K562 (cell line): Measurements from ENCODE around the gene C7. TPM values are rescaled to one million over a fixed set of nuclear protein-coding genes. Genes with fewer than 3 reads are reported as not detected.

Source experiments
- ATAC-seq: fragments of 200-7000 bp; cut with Tn5 transposase; 3 replicates; pipeline ENCODE4 v1.9.1; 2020; ENCODE audit warnings: moderate library complexity
- BruUV-seq: library from RNA; stranded (reverse); fragments of 400-500 nt; replicated peaks from 2 replicates; lab custom pipeline; 2021; lab: Mats Ljungman, UMichigan
- CTCF ChIA-PET: fragments of 300-600 bp; formaldehyde crosslinking; extraction: SDS; loops from one replicate; lab custom pipeline; 2021; ENCODE audit warnings: low intra/inter-chr PET ratio; lab: Yijun Ruan, JAX
- POLR2A ChIA-PET: fragments of 300-600, 350-650 bp; sonication (Branson Sonifier 250); formaldehyde crosslinking; extraction: SDS; loops from one replicate; lab custom pipeline; 2021; ENCODE audit warnings: antibody characterized with exemption, inconsistent platforms; lab: Yijun Ruan, JAX
- DNase-seq, 4 experiments: peaks; one replicate each; pipeline versions ENCODE4 v3.0.0 to v3.0.0-alpha.2; 2011 to 2018; ENCODE audit warnings: low spot score in 3 of 4, mixed read lengths in 3 of 4; ENCODE audit errors: extremely low read depth in 1 of 4
- FAIRE-seq: peaks from 2 replicates; lab custom pipeline; 2011; peaks lifted over from hg19 to GRCh38; lab: Jason Lieb, UNC
- H2AFZ ChIP-seq: 2 replicates; pipeline ENCODE4 v1.6.0; 2011; ENCODE audit warnings: low read depth, low read length, control low read depth, inconsistent platforms
- H3K27ac ChIP-seq: fragments of 200-600 bp; 3 replicates; pipeline ENCODE4 v1.8.0; 2011; ENCODE audit warnings: low read depth, mild to moderate bottlenecking, control low read depth, inconsistent platforms, low read length, moderate library complexity, mixed read lengths; ENCODE audit errors: extremely low read depth
- H3K27me3 ChIP-seq, 2 experiments: fragments of 300-600 bp in 1 of 2; 2 replicates in 1 of 2; 3 replicates in 1 of 2; pipeline versions ENCODE4 v1.6.0 to v1.8.0; 2011; ENCODE audit warnings: inconsistent platforms in 2 of 2, low read length in 2 of 2, mild to moderate bottlenecking in 1 of 2, mixed read lengths in 1 of 2, moderate library complexity in 1 of 2; ENCODE audit not compliant: control insufficient read depth in 2 of 2, insufficient read depth in 2 of 2
- H3K36me3 ChIP-seq: fragments of 300-600 bp; 3 replicates; pipeline ENCODE4 v1.8.0; 2011; ENCODE audit warnings: mild to moderate bottlenecking, low read length, inconsistent platforms; ENCODE audit not compliant: control insufficient read depth, insufficient read depth
- H3K4me1 ChIP-seq, 2 experiments: fragments of 200-600 bp in 1 of 2; replicated peaks in 1 of 2; 2 replicates in 1 of 2; 3 replicates in 1 of 2; pipeline versions ENCODE4 v1.5.1 to v1.8.0; 2011; ENCODE audit warnings: inconsistent platforms in 2 of 2, low read length in 2 of 2, mild to moderate bottlenecking in 1 of 2, mixed read lengths in 1 of 2, moderate library complexity in 1 of 2; ENCODE audit not compliant: control insufficient read depth in 2 of 2, insufficient read depth in 2 of 2
- H3K4me2 ChIP-seq: 2 replicates; pipeline ENCODE4 v1.6.1; 2011; ENCODE audit warnings: low read length, control low read depth, inconsistent platforms, mixed read lengths; ENCODE audit not compliant: insufficient read depth
- H3K4me3 ChIP-seq: fragments of 200-600 bp; sonication (generic), shearing (Covaris generic); 2 replicates; pipeline ENCODE4 v1.5.1; 2016; ENCODE audit warnings: control low read depth, inconsistent platforms
- H3K79me2 ChIP-seq: fragments of 200-600 bp; 3 replicates; pipeline ENCODE4 v1.8.0; 2011; ENCODE audit warnings: low read length, inconsistent platforms; ENCODE audit not compliant: control insufficient read depth, insufficient read depth
- H3K9ac ChIP-seq, 2 experiments: 2 replicates each; pipeline versions ENCODE4 v1.6.0 to v1.6.1; 2011; ENCODE audit warnings: low read depth in 2 of 2, low read length in 2 of 2, control low read depth in 1 of 2, inconsistent platforms in 1 of 2, mild to moderate bottlenecking in 1 of 2, mixed read lengths in 1 of 2; ENCODE audit not compliant: insufficient read depth in 1 of 2
- H3K9me1 ChIP-seq: one replicate; pipeline ENCODE4 v1.6.0; 2011; ENCODE audit warnings: inconsistent platforms, mild to moderate bottlenecking, low read length, moderate library complexity; ENCODE audit not compliant: control insufficient read depth, insufficient read depth
- H3K9me3 ChIP-seq: replicated peaks from 2 replicates; pipeline ENCODE4 v1.5.1; 2011; ENCODE audit warnings: low read depth, low read length, inconsistent platforms; ENCODE audit not compliant: control insufficient read depth, insufficient read depth
- H4K20me1 ChIP-seq: replicated peaks from 2 replicates; pipeline ENCODE4 v1.6.1; 2011; ENCODE audit warnings: low read length, inconsistent platforms, mixed read lengths; ENCODE audit not compliant: control insufficient read depth, insufficient read depth
- HMG20B ChIP-seq: fragments of 250-450 bp; sonication (Bioruptor Pico); IDR thresholded peaks from 2 replicates; pipeline ENCODE4 v1.5.0; 2021; ENCODE audit warnings: mild to moderate bottlenecking
- HNRNPH1 ChIP-seq: fragments of 200-400 bp; formaldehyde crosslinking; optimal IDR thresholded peaks from 2 replicates; pipeline ENCODE3; 2017; ENCODE audit warnings: low read depth, mild to moderate bottlenecking, low read length, moderate library complexity
- KDM4B ChIP-seq, 2 experiments: fragments of 450-650 bp in 1 of 2; sonication (generic) in 1 of 2; IDR thresholded peaks; 2 replicates each; pipeline ENCODE4 v1.6.1; 2016 to 2017; ENCODE audit warnings: borderline replicate concordance in 2 of 2, antibody characterized with exemption in 1 of 2, low read depth in 1 of 2, mild to moderate bottlenecking in 1 of 2
- MAFF ChIP-seq: IDR thresholded peaks from 2 replicates; pipeline ENCODE4 v1.6.1; 2012; ENCODE audit warnings: low read length, improper control_type of control experiment
- NELFE ChIP-seq: IDR thresholded peaks from 2 replicates; pipeline ENCODE4 v1.6.1; 2011; ENCODE audit warnings: mild to moderate bottlenecking; ENCODE audit not compliant: insufficient read depth, insufficient read length
- NFRKB ChIP-seq: fragments of 450-650 bp; IDR thresholded peaks from 2 replicates; pipeline ENCODE4 v1.6.1; 2016; ENCODE audit warnings: low read depth
- POU5F1 ChIP-seq: fragments of 150-350 bp; IDR thresholded peaks from 2 replicates; pipeline ENCODE4 v1.6.1; 2014; ENCODE audit warnings: borderline replicate concordance, low read length, low read depth, mild to moderate bottlenecking; ENCODE audit not compliant: partially characterized antibody
- RFX5 ChIP-seq: IDR thresholded peaks from 2 replicates; pipeline ENCODE4 v1.6.1; 2011; ENCODE audit warnings: low read depth, mild to moderate bottlenecking, improper control_type of control experiment, low read length
- STAT6 ChIP-seq: sonication (generic); formaldehyde crosslinking; IDR thresholded peaks from 2 replicates; pipeline ENCODE4 v1.8.1; 2023; ENCODE audit warnings: mild to moderate bottlenecking, missing genetic modification reagents
- ZEB2 ChIP-seq: fragments of 450-650 bp; IDR thresholded peaks from 2 replicates; pipeline ENCODE4 v1.6.1; 2016
- ZHX1 ChIP-seq: fragments of 150-350 bp; conservative IDR thresholded peaks from 2 replicates; pipeline ENCODE4 v1.6.1; 2014; ENCODE audit warnings: low read length
- ZNF639 ChIP-seq, 2 experiments: fragments of 200-800 bp in 1 of 2; sonication (Bioruptor generic) in 1 of 2; sonication (generic) in 1 of 2; formaldehyde crosslinking in 1 of 2; IDR thresholded peaks in 1 of 2; conservative IDR thresholded peaks in 1 of 2; 2 replicates each; pipeline versions ENCODE4 v1.5.0 to v1.6.1; 2016 to 2020; ENCODE audit warnings: missing compliant biosample characterization in 1 of 2, missing genetic modification characterization in 1 of 2, missing genetic modification reagents in 1 of 2
- WGBS: fragments of 100-300 bp; shearing (Covaris generic); methylation state at CpG from one replicate; pipeline ENCODE4 v1.1.6; 2016; ENCODE audit warnings: low coverage, mixed read lengths; ENCODE audit not compliant: insufficient coverage; ENCODE audit errors: missing lambda C conversion rate; 5-methylcytosine and 5-hydroxymethylcytosine counted together
- in situ Hi-C: fragments of 300-500 bp; cut with MboI; formaldehyde crosslinking; loops from 4 replicates; pipeline ENCODE4 v1.15.0; 2018; ENCODE audit warnings: inconsistent platforms, mixed read lengths
- intact Hi-C: fragments of 100-400 bp; cut with micrococcal nuclease; formaldehyde crosslinking; loops from 2 replicates; pipeline ENCODE4 v1.14.2; 2022
- polyA plus RNA-seq, 8 experiments: library from polyadenylated mRNA; depleted of rRNA in 4 of 8; stranded (reverse) in 5 of 8; unstranded in 3 of 8; fragments of >200 nt; fragmentation: Nextera tagmentation in 2 of 8; fragmentation: Illumina TruSeq in 1 of 8; extraction: Ambion mirVana in 2 of 8; extraction: Trizol in 1 of 8; gene quantifications; 2 replicates each; pipeline versions ENCODE4 v1.2.1 to v1.2.3, GENCODE V29; 2011 to 2014; ENCODE audit warnings: inconsistent platforms in 1 of 8, missing spikeins in 1 of 8
- total RNA-seq, 7 experiments: library from RNA; depleted of rRNA in 6 of 7; stranded (reverse); fragments of >200 nt in 6 of 7; fragmentation: Illumina TruSeq in 2 of 7; extraction: Trizol in 2 of 7; gene quantifications; 2 replicates each; pipeline versions ENCODE4 v1.2.1 to v1.2.3, GENCODE V29; 2011 to 2021; ENCODE audit warnings: low replicate concordance in 1 of 7

Gene C7
- total and polyA plus RNA-seq, 9 of the 15 experiments (the other 6 are each of a cell fraction or from before 2014, with no cell fraction given) = 0.82 TPM; not detected in 8

- no TSS peak for BruUV-seq
- POLR2A ChIA-PET = interaction anchor here (1.2 to 1.3 kb wide), 2 partner anchors 9 to 91 kb away, joined by 3 read pairs; no protein-coding TSS in a partner anchor
- intact Hi-C loops = loop anchor here (1.0 to 10.0 kb wide), 3 partner anchors 218 to 938 kb away; no protein-coding TSS in a partner anchor
- in situ Hi-C loops = no loop called here
- Histone ChIP-seq H3K79me2 (no peaks in the 10 kb centered on the region), H3K9me3 (no peaks in the 10 kb centered on the region), H3K9me1 (no peaks in the 10 kb centered on the region), H2AFZ (no peak overlapping the region), H3K4me3 (no peak overlapping the region), H3K9ac (no peak overlapping the region), H3K4me1 (no peaks in the 10 kb centered on the region), H3K36me3 (no peaks in the 10 kb centered on the region), H3K27me3 (no peaks in the 10 kb centered on the region), H3K4me2 (no peak overlapping the region), H4K20me1 (no peaks in the 10 kb centered on the region), H3K27ac (no peak overlapping the region)
- no peak for TF ChIP-seq ZEB2
- TF ChIP-seq MAFF = no peak
- no peak for TF ChIP-seq HNRNPH1
- no peak for TF ChIP-seq KDM4B (IDR thresholded peaks at IDR 0.05; ENCODE audit: borderline replicate concordance in 2 of 2, low read depth in 1 of 2)
- no peak for TF ChIP-seq ZHX1
- no peak for TF ChIP-seq NELFE
- TF ChIP-seq POU5F1 = no peak
- no peak for TF ChIP-seq NFRKB
- no peak for TF ChIP-seq HMG20B (CRISPR knock-in tag)
- TF ChIP-seq RFX5 = no peak
- TF ChIP-seq STAT6 (CRISPR knock-in tag) = no peak
- no peak for TF ChIP-seq ZNF639 (CRISPR knock-in tag; conservative IDR thresholded peaks at IDR 0.05 in 1 of 2, IDR thresholded peaks at IDR 0.05 in 1 of 2)
- WGBS = 11% methylated on average over 2 of the region's 2 CpGs
- FAIRE-seq (no peak), DNase-seq (no peak), ATAC-seq (no peak)
- CTCF ChIA-PET = interaction anchor here (1.1 kb wide), 1 partner anchor 939 kb away, joined by 3 read pairs; no protein-coding TSS in a partner anchor
These were observed 4.3 kb upstream of the C7 start for GRCh38 chr5:40904994-40905306.
